HG02884 (cell line): Measurements from ENCODE around the gene ARAP3.
A peak's percentile ranks its signal among the peaks of the same experiment; 100 is the strongest.
"Not testable (repeated sequence)": the region's sequence is repeated elsewhere in the genome, so short reads cannot be mapped to it uniquely, and the experiment has no call there.

Experiments
- ATAC-seq: cut with Tn5 transposase; IDR thresholded peaks from one replicate; pipeline ENCODE4 v1.9.1; 2021; ENCODE audit warnings: mild to moderate bottlenecking, moderate library complexity; ENCODE audit not compliant: unreplicated experiment

The ARAP3 gene

GRCh38 chr5:141618804-141619554, 63.1 kb downstream of the ARAP3 start, which contains the start of gene DIAPH1:
Gene DIAPH1 (minus strand): TSS chr5:141619000. CDS start chr5:141618914, 86 bp downstream.
- ATAC-seq = peak; percentile 72

- ATAC-seq = peak; percentile 17
These were observed 63.8 kb downstream of the ARAP3 start for GRCh38 chr5:141618030-141618803.

GRCh38 chr5:141617682-141618029, 64.4 kb downstream of the ARAP3 start:
- ATAC-seq = no peak

GRCh38 chr5:141617128-141617527, 64.9 kb downstream of the ARAP3 start:
- ATAC-seq = no peak

GRCh38 chr5:141615991-141616720, 65.9 kb downstream of the ARAP3 start:
- no peak for ATAC-seq

- no peak for ATAC-seq
These were observed 68.7 kb downstream of the ARAP3 start for GRCh38 chr5:141613344-141613743.

GRCh38 chr5:141611289-141611688, 70.7 kb downstream of the ARAP3 start:
- no peak for ATAC-seq

- not testable (repeated sequence) for ATAC-seq
These were observed 72.1 kb downstream of the ARAP3 start for GRCh38 chr5:141609921-141610320.

- ATAC-seq = no peak
These were observed 73.0 kb downstream of the ARAP3 start for GRCh38 chr5:141609044-141609443.

- ATAC-seq = no peak
These were observed 73.5 kb downstream of the ARAP3 start for GRCh38 chr5:141608557-141608956.

GRCh38 chr5:141608046-141608445, 74.0 kb downstream of the ARAP3 start:
- no peak for ATAC-seq

- ATAC-seq = peak; percentile 93
These were observed 76.3 kb downstream of the ARAP3 start for GRCh38 chr5:141605523-141606277.

GRCh38 chr5:141603923-141604717, 77.9 kb downstream of the ARAP3 start:
- ATAC-seq = no peak
